GM23248 (cell line): ENCODE measurements around the gene SLC7A9. TPM values are rescaled to one million over a fixed set of nuclear protein-coding genes. Genes with fewer than 3 reads are reported as not detected.

Experiments used
- DNase-seq: peaks from one replicate; pipeline ENCODE4 v3.0.0-alpha.2; 2015
- H2AFZ ChIP-seq: fragments of 200-600 bp; sonication (generic); 2 replicates; pipeline ENCODE4 v1.6.1; 2016; ENCODE audit warnings: antibody characterized with exemption
- H3F3A ChIP-seq: fragments of 200-600 bp; sonication (generic); 2 replicates; pipeline ENCODE4 v1.6.1; 2016; ENCODE audit warnings: mild to moderate bottlenecking, antibody characterized with exemption, mixed run types; ENCODE audit not compliant: insufficient read depth
- H3K27ac ChIP-seq: fragments of 200-600 bp; sonication (generic); 2 replicates; pipeline ENCODE4 v1.5.1; 2016; ENCODE audit warnings: mild to moderate bottlenecking
- H3K27me3 ChIP-seq: fragments of 200-600 bp; sonication (generic); replicated peaks from 2 replicates; pipeline ENCODE4 v1.6.1; 2016; ENCODE audit warnings: mild to moderate bottlenecking; ENCODE audit not compliant: insufficient read depth
- H3K36me3 ChIP-seq: fragments of 200-600 bp; sonication (generic); 2 replicates; pipeline ENCODE4 v1.6.1; 2016; ENCODE audit warnings: low read depth, mild to moderate bottlenecking
- H3K4me1 ChIP-seq: fragments of 200-600 bp; sonication (generic); 2 replicates; pipeline ENCODE4 v1.6.1; 2016; ENCODE audit warnings: mild to moderate bottlenecking; ENCODE audit not compliant: insufficient read depth
- H3K4me2 ChIP-seq: fragments of 200-600 bp; sonication (generic); one replicate; pipeline ENCODE4 v1.6.1; 2016; ENCODE audit warnings: mild to moderate bottlenecking; ENCODE audit not compliant: unreplicated experiment
- H3K4me3 ChIP-seq: fragments of 200-600 bp; sonication (generic); 2 replicates; pipeline ENCODE4 v1.5.1; 2016; ENCODE audit warnings: mild to moderate bottlenecking
- H3K79me2 ChIP-seq: fragments of 200-600 bp; sonication (generic); 2 replicates; pipeline ENCODE4 v1.6.1; 2016; ENCODE audit warnings: mild to moderate bottlenecking; ENCODE audit not compliant: insufficient read depth
- H3K9ac ChIP-seq: fragments of 200-600 bp; sonication (generic); 2 replicates; pipeline ENCODE4 v1.6.1; 2016; ENCODE audit warnings: mild to moderate bottlenecking
- H3K9me2 ChIP-seq: fragments of 200-600 bp; sonication (generic); 2 replicates; pipeline ENCODE4 v1.6.1; 2016; ENCODE audit warnings: mixed run types, mild to moderate bottlenecking, moderate library complexity; ENCODE audit not compliant: insufficient read depth
- H3K9me3 ChIP-seq: fragments of 200-600 bp; sonication (generic); one replicate; pipeline ENCODE4 v1.6.1; 2017; ENCODE audit warnings: low read depth
- H4K20me1 ChIP-seq: fragments of 200-600 bp; sonication (generic); 2 replicates; pipeline ENCODE4 v1.6.0; 2016; ENCODE audit not compliant: insufficient read depth
- EZH2 ChIP-seq: fragments of 200-600 bp; sonication (generic); IDR thresholded peaks from 2 replicates; pipeline ENCODE4 v1.6.1; 2018; ENCODE audit warnings: antibody characterized with exemption, mild to moderate bottlenecking; ENCODE audit not compliant: insufficient read depth, poor library complexity, severe bottlenecking
- EZH2phosphoT487 ChIP-seq: fragments of 200-600 bp; sonication (generic); IDR thresholded peaks from 2 replicates; pipeline ENCODE4 v1.6.1; 2018; ENCODE audit warnings: antibody characterized with exemption, moderate library complexity, mild to moderate bottlenecking, low read depth; ENCODE audit not compliant: insufficient read depth
- WGBS, 2 experiments: methylation state at CpG; one replicate each; pipeline ENCODE4 v1.1.6; 2015 to 2017; ENCODE audit warnings: low lambda C conversion rate in 2 of 2, low coverage in 1 of 2; ENCODE audit errors: missing lambda C conversion rate in 2 of 2; 5-methylcytosine and 5-hydroxymethylcytosine counted together
- in situ Hi-C: fragments of 300-500 bp; cut with MboI; formaldehyde crosslinking; loops from 2 replicates; pipeline ENCODE4 v1.15.0; 2020
- polyA plus RNA-seq: library from polyadenylated mRNA; unstranded; fragments of >200 nt; fragmentation: Nextera tagmentation; extraction: Ambion mirVana; gene quantifications from 2 replicates; pipeline ENCODE4 v1.2.1, GENCODE V29; 2016
- total RNA-seq: library from RNA; depleted of rRNA; stranded (reverse); fragments of >200 nt; shearing (Covaris generic); gene quantifications from 2 replicates; pipeline ENCODE4 v1.2.3, GENCODE V29; 2014; rRNA removed

Gene SLC7A9
- total RNA-seq, result not detected in 2 replicates
- polyA plus RNA-seq, result not detected in 2 replicates

GRCh38 chr19:32869369-32869965 is at the start of gene SLC7A9:
TSS of gene SLC7A9 (minus strand) at chr19:32869767. CDS start at chr19:32868534, 1,233 bp downstream.
- no peaks in the 10 kb centered on the region for H3K9me3 ChIP-seq
- TF ChIP-seq EZH2, result no peak
- TF ChIP-seq EZH2phosphoT487, result no peak
- no peaks in the 10 kb centered on the region for H4K20me1 ChIP-seq
- no peak within 1 kb of the TSS for H3K4me2 ChIP-seq
- whole genome bisulfite sequencing, 2 experiments, result 51 to 53% methylated on average over 14 of the region's 14 CpGs
- no peaks in the 10 kb centered on the region for H3K36me3 ChIP-seq
- no peak for DNase-seq
- no peaks in the 10 kb centered on the region for H3K27me3 ChIP-seq
- no peaks in the 10 kb centered on the region for H3K4me1 ChIP-seq
- H3K79me2 ChIP-seq, result no peaks in the 10 kb centered on the region
- in situ Hi-C loops, result no loop called here
- no peak within 1 kb of the TSS for H2AFZ ChIP-seq
- H3K9me2 ChIP-seq, result no peaks in the 10 kb centered on the region
- H3K27ac ChIP-seq, result no peak within 1 kb of the TSS
- no peak within 1 kb of the TSS for H3K9ac ChIP-seq
- no peaks in the 10 kb centered on the region for H3F3A ChIP-seq
- H3K4me3 ChIP-seq, result no peak within 1 kb of the TSS

DNA sequence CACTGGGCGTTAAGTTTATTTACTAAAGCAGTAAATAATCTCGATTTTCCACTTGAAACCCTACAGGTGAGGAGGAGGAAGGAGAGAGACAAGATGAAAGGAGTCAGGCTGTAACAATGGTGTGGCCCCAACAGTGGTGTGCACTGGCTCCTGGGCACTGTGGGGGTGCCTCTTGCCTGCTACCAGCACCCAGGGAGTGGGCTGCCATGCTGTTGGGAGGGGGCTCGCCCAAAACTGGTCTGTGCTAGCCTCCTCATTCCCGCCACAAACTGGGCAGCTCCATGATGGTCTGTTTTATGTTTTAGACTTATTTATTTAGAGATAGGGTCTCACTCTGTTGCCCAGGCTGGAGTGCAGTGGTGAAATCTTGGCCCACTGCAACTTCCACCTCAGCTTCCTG is 49.8 kb upstream of the SLC7A9 start:
- H3K4me1 ChIP-seq, result no peaks in the 10 kb centered on the region
- H3K36me3 ChIP-seq, result peaks cover 14% of the 10 kb centered on the region; the same call in 1 of the 2 replicates
- no peak overlapping the region for H2AFZ ChIP-seq
- H3K79me2 ChIP-seq, result no peaks in the 10 kb centered on the region
- H3F3A ChIP-seq, result no peaks in the 10 kb centered on the region
- H3K27ac ChIP-seq, result no peak overlapping the region
- no peaks in the 10 kb centered on the region for H3K27me3 ChIP-seq
- no peak for DNase-seq
- no peaks in the 10 kb centered on the region for H3K9me3 ChIP-seq
- no peaks in the 10 kb centered on the region for H3K9me2 ChIP-seq
- no peak overlapping the region for H3K4me3 ChIP-seq
- no peak overlapping the region for H3K9ac ChIP-seq
- no peak overlapping the region for H3K4me2 ChIP-seq
- 86 to 87% methylated on average over 4 of the region's 4 CpGs for WGBS, 2 experiments
- in situ Hi-C loops, result no loop called here
- no peaks in the 10 kb centered on the region for H4K20me1 ChIP-seq
- no peak for TF ChIP-seq EZH2
- TF ChIP-seq EZH2phosphoT487, result no peak

DNA sequence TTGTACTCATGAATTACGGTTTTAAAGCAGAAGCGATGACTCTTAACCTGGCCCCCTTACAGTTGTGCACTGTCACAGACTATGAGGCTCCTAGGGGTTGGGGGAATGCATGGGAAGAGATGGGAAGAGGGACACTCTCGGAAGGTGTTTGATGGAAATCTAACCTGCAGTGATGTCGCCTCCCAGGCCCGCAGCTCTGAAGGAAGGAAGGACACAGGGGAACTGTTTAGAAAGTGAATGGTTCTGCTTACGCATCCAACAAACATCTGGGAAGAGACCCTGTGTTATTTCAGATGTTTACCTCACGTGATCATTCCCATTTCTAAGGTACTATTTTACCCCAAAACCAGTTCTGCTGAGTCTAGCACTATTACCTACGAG is 48.0 kb upstream of the SLC7A9 start:
- H3K4me1 ChIP-seq, result no peaks in the 10 kb centered on the region
- no peak overlapping the region for H3K27ac ChIP-seq
- TF ChIP-seq EZH2phosphoT487, result no peak
- no peak for TF ChIP-seq EZH2
- H3F3A ChIP-seq, result no peaks in the 10 kb centered on the region
- H3K9me3 ChIP-seq, result no peaks in the 10 kb centered on the region
- no peaks in the 10 kb centered on the region for H4K20me1 ChIP-seq
- WGBS, 2 experiments, result 98% methylated on average over 8 of the region's 8 CpGs
- H3K79me2 ChIP-seq, result no peaks in the 10 kb centered on the region
- no peak overlapping the region for H3K4me3 ChIP-seq
- no peaks in the 10 kb centered on the region for H3K9me2 ChIP-seq
- in situ Hi-C loops, result no loop called here
- DNase-seq, result no peak
- H3K27me3 ChIP-seq, result no peaks in the 10 kb centered on the region
- no peak overlapping the region for H3K9ac ChIP-seq
- H2AFZ ChIP-seq, result no peak overlapping the region
- peaks cover 11% of the 10 kb centered on the region; the same call in 1 of the 2 replicates for H3K36me3 ChIP-seq
- no peak overlapping the region for H3K4me2 ChIP-seq

- Histone ChIP-seq H3K9ac (no peak overlapping the region), H3K9me2 (no peaks in the 10 kb centered on the region), H4K20me1 (no peaks in the 10 kb centered on the region), H3F3A (no peaks in the 10 kb centered on the region), H3K27ac (no peak overlapping the region), H3K9me3 (no peaks in the 10 kb centered on the region), H3K36me3 (peaks cover 11% of the 10 kb centered on the region; the same call in 1 of the 2 replicates), H3K27me3 (no peaks in the 10 kb centered on the region), H3K4me2 (no peak overlapping the region), H3K4me1 (no peaks in the 10 kb centered on the region), H2AFZ (no peak overlapping the region), H3K4me3 (no peak overlapping the region), H3K79me2 (no peaks in the 10 kb centered on the region)
- DNase-seq, result no peak
- TF ChIP-seq EZH2, result no peak
- no peak for TF ChIP-seq EZH2phosphoT487
- 66 to 80% methylated on average over 4 of the region's 4 CpGs for WGBS, 2 experiments
- in situ Hi-C loops, result no loop called here
Observed at GRCh38 chr19:32916969-32917615, 47.5 kb upstream of the SLC7A9 start.
